ENCODE data around the gene SARDH.
"Not testable (repeated sequence)": the region's sequence is repeated elsewhere in the genome, so short reads cannot be mapped to it uniquely, and the experiment has no call there.

Gene SARDH

GRCh38 chr9:133687856-133688761, 50.0 kb downstream of the SARDH start:
- in situ Hi-C loops (cut with HindIII; ENCODE audit: low sequenced_read_pairs), result no loop called here

DNA sequence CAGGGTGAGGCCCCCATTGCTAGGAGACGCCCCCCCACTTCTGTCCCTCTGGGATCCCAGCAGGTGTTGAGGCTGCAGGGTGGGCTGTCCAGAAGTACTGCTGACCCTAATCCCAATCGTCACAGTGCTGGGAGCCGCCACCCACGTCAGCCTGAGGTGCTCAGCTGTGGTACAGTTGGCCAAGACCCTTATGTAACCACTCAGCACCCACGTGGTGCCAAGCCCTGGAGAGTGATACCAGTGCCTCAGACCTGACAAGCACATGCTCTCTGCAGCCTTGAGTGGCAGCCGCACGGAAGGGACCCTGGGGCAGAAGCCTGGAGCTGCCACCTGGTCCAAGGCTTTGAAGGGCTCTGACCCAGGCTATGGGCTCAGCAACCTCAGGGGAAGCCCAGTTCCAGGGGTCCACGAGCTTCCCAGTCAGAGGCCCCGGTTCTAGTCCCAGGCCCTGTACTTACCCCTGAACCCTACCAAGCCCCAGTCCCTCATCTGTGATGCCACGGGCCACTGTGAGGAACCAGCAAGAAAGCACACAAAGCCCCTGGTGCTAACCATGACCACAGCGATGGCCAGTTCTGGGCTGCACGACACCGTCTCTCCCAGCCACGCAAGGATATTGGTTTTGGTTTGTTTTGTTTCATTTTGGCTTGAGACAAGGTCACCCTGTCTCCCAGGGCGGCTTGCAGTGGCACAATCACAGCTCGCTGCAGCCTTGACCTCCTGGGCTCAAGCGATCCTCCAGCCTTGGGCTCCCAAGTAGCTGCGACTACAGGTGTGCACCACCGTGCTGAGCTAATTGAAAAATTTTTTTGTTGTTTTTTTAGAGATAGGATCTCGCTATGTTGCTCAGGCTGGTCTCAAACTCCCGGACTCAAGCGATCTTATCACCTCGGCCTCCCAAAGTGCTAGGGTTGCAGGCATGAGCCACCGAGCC, 51.2 kb downstream of the SARDH start:
- in situ Hi-C loops (cut with HindIII; ENCODE audit: low sequenced_read_pairs), result no loop called here

DNA sequence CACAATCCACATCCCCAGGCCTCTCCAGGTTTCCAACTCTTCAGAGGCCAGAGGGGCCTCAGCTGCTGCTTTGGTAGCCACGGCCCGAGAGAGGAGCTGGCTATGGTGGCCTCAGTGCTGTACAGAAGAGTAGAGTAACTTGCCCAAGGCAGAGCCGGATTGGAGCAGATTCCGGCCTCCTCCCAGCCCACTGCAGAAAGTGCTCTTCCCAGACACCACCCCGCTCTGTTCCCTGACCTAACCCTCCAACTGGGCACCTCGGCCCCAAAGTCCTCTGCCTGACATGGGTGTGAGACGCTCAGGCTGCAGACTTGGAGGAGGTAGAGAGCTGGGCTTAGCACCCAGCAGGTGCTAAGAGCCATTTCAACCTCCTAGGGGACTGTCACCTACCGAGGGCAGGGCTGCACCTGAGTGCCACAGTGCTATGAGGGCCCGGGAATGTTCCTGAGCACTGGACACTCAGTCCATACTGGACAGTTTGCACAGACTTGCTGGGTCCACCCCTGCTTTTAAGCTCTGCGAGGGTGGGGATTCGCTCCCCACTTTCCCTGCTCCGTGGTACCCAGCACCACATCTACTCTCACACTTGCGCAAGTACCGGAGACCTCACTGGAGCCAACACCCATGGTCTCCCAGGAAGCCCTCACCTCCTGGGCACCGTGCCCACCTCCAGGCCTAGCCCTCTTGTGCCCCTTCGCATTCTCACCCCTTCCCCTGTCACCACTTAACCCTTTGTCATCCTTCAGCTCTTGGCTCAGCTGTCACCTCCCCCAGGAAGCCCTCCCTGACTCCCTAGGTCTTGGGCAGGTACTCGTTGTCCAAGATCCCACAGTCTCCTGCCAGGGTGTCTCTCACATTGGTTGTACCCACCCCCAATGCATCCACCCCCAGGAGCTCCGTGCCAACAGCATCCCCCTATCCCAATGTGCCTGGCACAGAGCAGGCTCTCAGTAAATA, 52.2 kb downstream of the SARDH start:
- in situ Hi-C loops (cut with HindIII; ENCODE audit: low sequenced_read_pairs), result no loop called here

DNA sequence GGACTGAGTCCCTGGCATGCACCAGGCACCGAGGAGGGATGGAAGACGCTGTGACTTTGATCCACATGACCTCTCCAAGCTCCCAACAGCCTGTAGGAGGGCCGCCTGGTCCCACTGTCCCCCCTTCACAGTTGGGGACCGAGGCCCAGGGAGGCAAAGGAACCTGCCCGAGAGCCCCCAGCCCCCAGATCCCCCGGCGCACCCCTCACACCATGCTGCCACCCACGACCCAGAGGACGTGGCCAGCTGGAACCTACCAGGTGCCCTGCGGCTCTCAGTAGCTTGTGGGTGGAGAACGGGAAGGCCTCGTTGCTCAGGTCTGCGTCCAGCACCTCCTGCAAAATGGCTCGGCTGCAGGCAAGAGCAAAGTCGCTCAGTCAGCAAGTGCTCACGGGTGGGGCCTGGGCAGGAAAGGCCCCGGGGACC, 53.2 kb downstream of the SARDH start:
- in situ Hi-C loops (cut with HindIII; ENCODE audit: low sequenced_read_pairs), result no loop called here

GRCh38 chr9:133684121-133684935, 53.8 kb downstream of the SARDH start:
- in situ Hi-C loops (cut with HindIII; ENCODE audit: low sequenced_read_pairs), result no loop called here

GRCh38 chr9:133683586-133684120, 54.5 kb downstream of the SARDH start:
- in situ Hi-C loops (cut with HindIII; ENCODE audit: low sequenced_read_pairs), result no loop called here

DNA sequence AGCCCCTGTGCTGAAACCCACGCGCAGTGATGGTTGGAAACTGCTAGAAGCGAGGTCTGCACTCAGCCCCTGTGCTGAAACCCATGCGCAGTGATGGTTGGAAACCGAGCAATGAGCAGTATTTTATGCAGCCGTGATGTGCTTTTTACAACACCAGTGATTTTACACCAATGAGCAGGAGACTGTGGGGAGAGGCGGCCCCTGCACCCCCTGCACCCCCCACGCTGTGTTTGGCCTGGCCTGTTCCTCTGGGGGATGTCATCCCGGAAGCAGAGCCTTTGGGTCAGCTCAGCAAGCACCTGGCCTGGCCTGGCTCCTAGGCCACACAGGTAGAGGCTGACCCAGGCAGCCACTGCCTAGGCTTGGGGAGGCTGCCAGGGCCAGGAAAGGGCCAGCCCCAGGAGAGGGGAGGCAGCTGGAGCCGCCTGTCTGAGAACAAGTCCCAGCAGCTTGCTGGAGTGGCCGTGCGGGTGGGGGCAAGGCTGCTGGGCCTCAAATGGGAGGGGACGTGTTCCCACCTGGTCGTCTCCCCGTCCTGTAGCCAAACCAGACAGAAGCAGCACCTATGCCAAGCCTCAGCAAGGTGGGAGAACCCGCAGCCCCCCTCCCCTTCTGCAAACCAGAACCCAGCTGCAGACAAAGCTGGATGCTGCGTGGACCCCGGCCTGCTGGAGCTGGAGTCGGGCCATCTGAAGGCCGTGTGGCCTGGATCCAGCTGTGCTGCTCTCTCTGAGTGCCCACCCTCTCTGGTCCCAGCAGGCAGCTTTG, 55.1 kb downstream of the SARDH start:
- in situ Hi-C loops (cut with HindIII; ENCODE audit: low sequenced_read_pairs), result no loop called here

DNA sequence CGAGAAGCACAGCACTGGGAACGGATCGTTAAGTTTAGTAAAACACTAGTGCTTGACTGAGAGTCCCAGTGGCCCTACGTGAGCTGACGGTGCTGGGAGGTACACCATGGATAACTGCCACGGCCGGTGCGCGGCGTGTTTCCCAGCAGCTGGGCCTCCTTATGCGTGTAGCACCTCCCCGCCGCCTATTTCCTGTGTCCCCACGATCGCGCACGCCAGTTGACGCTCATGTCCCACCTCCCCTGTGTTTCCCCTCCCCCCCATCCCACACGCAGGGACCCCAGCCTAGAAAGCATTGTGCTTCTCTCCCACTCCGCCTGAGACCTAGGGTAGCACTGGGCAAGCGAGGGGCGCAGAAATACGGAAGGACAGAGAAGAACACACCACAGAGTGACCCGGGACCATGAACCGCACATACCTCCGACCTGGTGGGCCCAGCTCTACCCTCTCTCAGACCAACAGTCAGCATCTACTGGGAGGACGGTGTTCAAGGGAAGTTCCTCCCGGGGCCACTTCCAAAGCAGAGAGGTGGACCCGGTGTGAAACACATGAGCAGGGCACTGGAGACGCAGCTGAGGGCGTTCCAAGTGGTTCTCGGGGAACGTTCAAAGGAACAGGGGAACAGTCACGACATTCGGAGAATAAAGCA, 56.4 kb downstream of the SARDH start:
- in situ Hi-C loops (cut with HindIII; ENCODE audit: low sequenced_read_pairs), result no loop called here

- in situ Hi-C loops (cut with HindIII; ENCODE audit: low sequenced_read_pairs), result no loop called here
These were observed 57.0 kb downstream of the SARDH start for GRCh38 chr9:133680976-133681657.

- in situ Hi-C loops (cut with HindIII; ENCODE audit: low sequenced_read_pairs), result no loop called here
These were observed 57.7 kb downstream of the SARDH start for GRCh38 chr9:133680250-133680975.

DNA sequence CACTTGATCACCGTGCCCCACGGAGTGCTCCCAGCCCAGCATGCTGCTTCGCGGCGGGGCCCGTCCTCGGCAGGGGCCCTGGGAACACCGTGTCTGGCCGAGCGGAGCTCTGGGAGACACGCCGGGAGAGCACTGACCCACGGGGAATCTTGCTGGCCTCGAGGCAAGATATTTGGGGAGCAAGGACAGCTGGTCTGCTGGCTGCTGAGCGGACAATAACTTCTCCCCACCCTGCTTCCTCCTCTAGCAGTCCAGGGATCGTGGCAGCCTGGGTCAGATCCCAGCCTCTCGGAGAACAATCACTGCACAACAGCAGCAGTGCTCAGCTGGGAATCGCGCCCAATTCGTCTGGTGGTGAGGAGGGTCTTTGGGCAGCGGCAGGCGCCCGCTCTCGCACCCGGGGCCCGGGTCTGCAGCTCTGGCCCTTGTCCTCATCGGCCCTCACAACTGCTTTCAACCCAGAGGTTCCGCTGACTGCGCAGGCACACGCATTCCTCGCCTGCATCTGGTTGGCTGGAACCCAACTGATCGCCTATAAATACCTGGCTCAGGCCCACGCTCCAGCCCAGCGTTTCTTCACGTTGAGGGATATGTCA, 58.6 kb downstream of the SARDH start:
- in situ Hi-C loops (cut with HindIII; ENCODE audit: low sequenced_read_pairs), result no loop called here

DNA sequence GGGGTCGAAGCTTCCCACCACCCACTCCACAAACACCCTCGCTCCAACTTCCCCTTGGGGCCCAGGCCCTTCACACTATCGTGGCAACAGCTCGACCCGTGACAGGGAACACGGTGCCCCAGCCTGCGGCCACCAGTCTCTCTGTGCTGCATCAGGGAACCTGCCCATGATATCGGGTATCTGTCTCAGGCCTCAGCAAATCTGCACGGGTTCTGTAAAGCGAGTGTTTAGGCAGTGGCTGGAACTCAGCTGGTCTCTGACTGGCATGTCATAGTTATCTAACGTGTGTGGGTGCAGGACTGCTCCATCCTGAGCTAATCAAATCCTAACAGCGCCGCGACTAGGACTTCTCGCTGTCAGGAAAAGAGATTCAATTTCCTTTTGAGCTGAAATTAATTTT, 59.1 kb downstream of the SARDH start:
- in situ Hi-C loops (cut with HindIII; ENCODE audit: low sequenced_read_pairs), result no loop called here

DNA sequence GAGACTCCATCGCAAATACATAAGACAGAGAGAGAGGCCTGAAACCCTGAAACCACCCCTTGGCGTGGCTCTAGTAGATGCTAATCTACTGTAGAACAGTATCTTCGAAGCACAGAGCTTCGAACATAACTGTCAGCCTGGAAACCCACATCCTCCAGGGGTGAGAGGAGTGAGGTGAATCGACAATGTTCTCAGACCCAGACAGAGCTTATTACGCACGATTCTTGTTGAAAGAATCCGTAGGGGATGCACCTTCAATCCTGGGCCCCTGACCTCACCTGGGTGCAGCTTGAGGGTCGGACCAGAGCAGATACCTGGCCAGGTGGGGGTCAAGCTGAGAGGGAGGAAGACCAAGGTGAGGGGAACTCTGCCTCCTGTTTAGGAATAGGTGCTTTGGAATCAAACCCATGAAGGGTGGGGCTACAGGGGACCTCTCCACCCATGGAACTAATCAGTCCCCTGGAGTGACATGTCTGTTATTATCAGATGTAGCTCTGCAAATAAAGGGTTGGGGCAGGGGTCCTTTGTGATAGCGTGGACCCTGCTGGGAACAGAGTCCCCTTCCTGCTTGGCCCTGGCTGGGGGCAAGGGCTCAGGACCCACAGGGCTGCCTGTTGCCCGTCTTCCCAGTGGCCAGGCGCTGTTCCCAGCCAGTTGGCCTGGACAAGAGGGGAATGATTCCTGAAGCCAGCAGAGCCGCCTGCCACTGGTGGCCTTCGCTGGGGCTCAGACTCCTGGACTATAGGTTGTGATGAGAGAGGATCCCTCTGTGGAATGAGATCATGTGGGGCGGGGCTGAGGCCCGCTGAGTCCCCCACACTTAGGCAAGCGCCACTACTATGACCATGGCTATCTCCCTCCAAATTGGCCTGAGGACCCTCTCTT, 60.8 kb downstream of the SARDH start:
- in situ Hi-C loops (cut with HindIII; ENCODE audit: low sequenced_read_pairs), result no loop called here

DNA sequence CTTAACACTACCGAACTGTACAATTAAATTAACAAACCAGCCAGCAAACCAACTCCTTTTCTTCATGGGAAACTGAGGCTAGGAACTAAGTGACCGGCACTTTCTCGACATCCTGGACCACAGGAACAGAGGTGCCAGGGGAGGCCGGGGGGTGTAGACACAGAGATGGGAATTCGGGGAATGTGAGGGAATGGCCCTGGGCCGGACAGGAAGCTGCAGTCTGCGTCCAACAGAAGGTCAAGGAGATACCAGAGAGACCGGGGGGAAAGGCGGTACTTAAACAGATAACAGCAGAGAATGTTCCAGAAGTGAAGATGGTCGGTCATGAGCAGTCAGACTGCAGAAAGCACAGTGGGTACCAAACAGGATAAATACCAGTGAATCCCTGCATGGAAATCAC, 61.7 kb downstream of the SARDH start:
- in situ Hi-C loops (cut with HindIII; ENCODE audit: low sequenced_read_pairs), result no loop called here

- in situ Hi-C loops (cut with HindIII; ENCODE audit: low sequenced_read_pairs), result not testable (repeated sequence)
These were observed 62.4 kb downstream of the SARDH start for GRCh38 chr9:133675796-133676195.

DNA sequence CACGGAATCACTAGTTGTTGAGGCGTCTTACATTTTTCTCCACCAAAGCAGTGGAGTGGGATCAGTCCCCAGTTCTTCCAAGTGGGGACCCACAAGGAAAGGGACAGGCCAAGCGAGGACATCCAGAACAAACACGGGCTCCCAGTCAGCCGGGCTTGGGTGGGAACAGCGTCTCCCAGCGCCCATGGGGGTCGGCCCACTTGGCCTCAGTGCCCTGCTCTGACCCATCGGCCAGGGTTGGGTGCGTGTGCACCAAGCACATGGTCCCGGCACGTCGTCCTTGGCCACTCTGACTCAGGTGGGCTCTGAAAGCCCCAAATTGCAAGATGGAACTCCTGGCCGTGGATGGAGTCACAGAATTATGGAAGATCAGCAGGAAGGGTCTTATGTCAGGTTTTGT, 64.1 kb downstream of the SARDH start:
- in situ Hi-C loops (cut with HindIII; ENCODE audit: low sequenced_read_pairs), result loop anchor here (5.0 kb wide), 2 partner anchors 58 to 77 kb away; no protein-coding TSS in a partner anchor

Measured in endothelial cell of hepatic sinusoid (primary cell).